Measurements from ENCODE around the gene ZNF350. TPM values are rescaled to one million over a fixed set of nuclear protein-coding genes. Genes with fewer than 3 reads are reported as not detected.

The ZNF350 gene
- total RNA-seq, 3 donors from 2014 or later (not counting 1 experiment from before 2014, with no cell fraction given) = 32.3 to 46.9 (median 36.6) TPM

GRCh38 chr19:52020506-52020905, 33.9 kb upstream of the ZNF350 start:
- ATAC-seq (no peak), DNase-seq (no peak)
- 98% methylated on average over 4 of the region's 4 CpGs for WGBS (ENCODE audit: insufficient coverage)
- Mint-ChIP-seq H3K9me3 (peaks cover 17 to 27% of the 10 kb centered on the region in 2 donors), H3K4me1 (peaks cover 0 to under 1% of the 10 kb centered on the region in 2 donors), H3K27me3 (ENCODE audit: low read depth in 2 of 2) (no peaks in the 10 kb centered on the region), H3K4me3 (no peak overlapping the region), H3K36me3 (peaks cover 82% of the 10 kb centered on the region), H3K27ac (no peak overlapping the region)
- no peaks in the 10 kb centered on the region for H3K27me3 ChIP-seq (ENCODE audit: control insufficient read depth, insufficient read depth, low read length)
- no peaks in the 10 kb centered on the region for H3K4me1 ChIP-seq (ENCODE audit: control insufficient read depth, insufficient read depth, low read length)
- TF ChIP-seq, protein P1, sequence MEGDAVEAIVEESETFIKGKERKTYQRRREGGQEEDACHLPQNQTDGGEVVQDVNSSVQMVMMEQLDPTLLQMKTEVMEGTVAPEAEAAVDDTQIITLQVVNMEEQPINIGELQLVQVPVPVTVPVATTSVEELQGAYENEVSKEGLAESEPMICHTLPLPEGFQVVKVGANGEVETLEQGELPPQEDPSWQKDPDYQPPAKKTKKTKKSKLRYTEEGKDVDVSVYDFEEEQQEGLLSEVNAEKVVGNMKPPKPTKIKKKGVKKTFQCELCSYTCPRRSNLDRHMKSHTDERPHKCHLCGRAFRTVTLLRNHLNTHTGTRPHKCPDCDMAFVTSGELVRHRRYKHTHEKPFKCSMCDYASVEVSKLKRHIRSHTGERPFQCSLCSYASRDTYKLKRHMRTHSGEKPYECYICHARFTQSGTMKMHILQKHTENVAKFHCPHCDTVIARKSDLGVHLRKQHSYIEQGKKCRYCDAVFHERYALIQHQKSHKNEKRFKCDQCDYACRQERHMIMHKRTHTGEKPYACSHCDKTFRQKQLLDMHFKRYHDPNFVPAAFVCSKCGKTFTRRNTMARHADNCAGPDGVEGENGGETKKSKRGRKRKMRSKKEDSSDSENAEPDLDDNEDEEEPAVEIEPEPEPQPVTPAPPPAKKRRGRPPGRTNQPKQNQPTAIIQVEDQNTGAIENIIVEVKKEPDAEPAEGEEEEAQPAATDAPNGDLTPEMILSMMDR (IDR thresholded peaks at IDR 0.05) = no peak
- peaks cover 65% of the 10 kb centered on the region for H3K9me3 ChIP-seq (ENCODE audit: control insufficient read depth, insufficient read depth, low read length)
- H3K4me3 ChIP-seq (ENCODE audit: low read length) = no peak overlapping the region
- no peak overlapping the region for H3K27ac ChIP-seq (ENCODE audit: low read length)
- peaks cover 78% of the 10 kb centered on the region for H3K36me3 ChIP-seq (ENCODE audit: control insufficient read depth, insufficient read depth, low read length)
- intact Hi-C loops (cut with micrococcal nuclease) = no loop called here

- Histone ChIP-seq H3K4me1 (ENCODE audit: control insufficient read depth, insufficient read depth, low read length) (peaks cover 10% of the 10 kb centered on the region), H3K4me3 (ENCODE audit: low read length) (no peak overlapping the region), H3K27ac (ENCODE audit: low read length) (no peak overlapping the region), H3K9me3 (ENCODE audit: control insufficient read depth, insufficient read depth, low read length) (peaks cover 25% of the 10 kb centered on the region), H3K27me3 (ENCODE audit: control insufficient read depth, insufficient read depth, low read length) (no peaks in the 10 kb centered on the region), H3K36me3 (ENCODE audit: control insufficient read depth, insufficient read depth, low read length) (no peaks in the 10 kb centered on the region)
- Mint-ChIP-seq H3K27ac (no peak overlapping the region), H3K27me3 (ENCODE audit: low read depth in 2 of 2) (no peaks in the 10 kb centered on the region), H3K4me3 (peak overlapping the region; percentile 58), H3K36me3 (peaks cover 17% of the 10 kb centered on the region), H3K9me3 (peaks cover 0 to 7% of the 10 kb centered on the region in 2 donors), H3K4me1 (peaks cover 16 to 17% of the 10 kb centered on the region in 2 donors)
- DNase-seq = no peak
- WGBS (ENCODE audit: insufficient coverage) = 100% methylated on average over 1 of the region's 1 CpG
- no peak for ATAC-seq
- TF ChIP-seq, protein P1 (IDR thresholded peaks at IDR 0.05) = no peak
- intact Hi-C loops (cut with micrococcal nuclease) = no loop called here
Observed at GRCh38 chr19:52010674-52011073, 24.0 kb upstream of the ZNF350 start.

DNA sequence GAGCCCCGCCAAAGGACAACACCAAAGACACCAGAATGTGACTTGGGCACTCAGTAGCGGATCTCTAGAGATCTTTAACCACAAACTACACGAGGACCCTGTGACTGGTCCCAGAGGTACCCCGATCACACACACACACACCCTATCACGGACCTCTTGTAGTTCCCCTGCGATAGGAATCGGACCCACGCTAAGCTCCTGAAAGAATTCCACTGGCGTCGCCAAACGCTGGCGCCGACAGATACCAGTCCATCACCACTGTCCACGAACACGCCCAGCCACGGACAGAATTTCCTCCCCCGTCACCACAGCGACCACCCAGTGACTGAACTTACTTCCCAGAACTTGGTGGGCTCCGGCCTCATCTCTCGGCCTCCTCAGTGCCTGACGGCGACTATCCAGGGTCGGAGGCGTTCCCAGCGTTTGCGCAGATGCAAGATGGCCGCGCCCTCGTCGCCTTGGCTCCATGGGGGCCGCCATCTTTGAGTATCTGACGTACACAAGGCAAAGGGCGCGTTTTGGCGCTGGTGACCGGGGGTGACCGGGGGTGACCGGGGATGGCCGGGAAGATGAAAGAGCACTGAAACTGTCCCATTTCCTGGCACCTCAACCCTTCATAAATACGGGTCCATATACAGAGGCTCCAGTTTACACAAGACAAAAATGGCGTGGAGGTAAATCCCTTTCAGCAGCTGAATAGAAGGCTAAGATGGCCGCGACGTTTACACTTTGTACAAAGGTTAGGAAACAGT, 21.3 kb upstream of the ZNF350 start, which contains the start of gene ZNF615:
ZNF615 (minus strand) TSS at position 406 of the 752 bp plus-strand sequence. CDS start 4,500 bp downstream, outside the sequence.
- peaks cover 16 to 17% of the 10 kb centered on the region in 2 donors for H3K4me1 Mint-ChIP-seq
- peaks cover 5% of the 10 kb centered on the region for H3K36me3 ChIP-seq (ENCODE audit: control insufficient read depth, insufficient read depth, low read length)
- WGBS (ENCODE audit: insufficient coverage) = under 1% methylated on average over 44 of the region's 44 CpGs
- peak; percentile 95 to 96 (median 95) for ATAC-seq
- peak within 1 kb of the TSS; percentile 100 for H3K4me3 Mint-ChIP-seq
- peaks cover 0 to 4% of the 10 kb centered on the region in 2 donors for H3K9me3 Mint-ChIP-seq
- peaks cover 22% of the 10 kb centered on the region for H3K36me3 Mint-ChIP-seq
- peak within 1 kb of the TSS; percentile 92 for H3K4me3 ChIP-seq (ENCODE audit: low read length)
- H3K27ac Mint-ChIP-seq = peak within 1 kb of the TSS; percentile 97 to 100
- intact Hi-C loops (cut with micrococcal nuclease) = loop anchor here (1.0 to 5.0 kb wide), 5 partner anchors 20 to 106 kb away; partner anchors contain the start of genes ZNF350, ZNF432, ZNF613 and ZNF614
- no peaks in the 10 kb centered on the region for H3K27me3 Mint-ChIP-seq (ENCODE audit: low read depth in 2 of 2)
- TF ChIP-seq, protein P1 (IDR thresholded peaks at IDR 0.05) = no peak
- H3K27ac ChIP-seq (ENCODE audit: low read length) = peak within 1 kb of the TSS; percentile 96
- H3K9me3 ChIP-seq (ENCODE audit: control insufficient read depth, insufficient read depth, low read length) = peaks cover 21% of the 10 kb centered on the region
- DNase-seq = peak; percentile 91 to 92
- H3K4me1 ChIP-seq (ENCODE audit: control insufficient read depth, insufficient read depth, low read length) = peaks cover 10% of the 10 kb centered on the region
- H3K27me3 ChIP-seq (ENCODE audit: control insufficient read depth, insufficient read depth, low read length) = no peaks in the 10 kb centered on the region
